ENCODE data around the gene UROC1.

UROC1 gene

GRCh38 chr3:126433496-126434263 is 83.9 kb downstream of the UROC1 start:
- TF ChIP-seq REST (IDR thresholded peaks at IDR 0.05; ENCODE audit: insufficient read depth in 1 of 2, low read depth in 2 of 2, low read length in 2 of 2) (no peak), FOXP2 (optimal IDR thresholded peaks at IDR 0.05; ENCODE audit: borderline replicate concordance, extremely low read depth, extremely low read length, insufficient read depth) (no peak), POLR2AphosphoS5 (IDR thresholded peaks at IDR 0.05; ENCODE audit: low read depth, low read length) (no peak), TAF1 (IDR thresholded peaks at IDR 0.05; ENCODE audit: borderline replicate concordance, insufficient read depth, low read length) (no peak), SIN3A (IDR thresholded peaks at IDR 0.05; ENCODE audit: borderline replicate concordance, insufficient read depth, low read length) (no peak)

GRCh38 chr3:126433105-126433430 is 84.5 kb downstream of the UROC1 start:
- no peak for TF ChIP-seq SIN3A (IDR thresholded peaks at IDR 0.05; ENCODE audit: borderline replicate concordance, insufficient read depth, low read length)
- no peak for TF ChIP-seq TAF1 (IDR thresholded peaks at IDR 0.05; ENCODE audit: borderline replicate concordance, insufficient read depth, low read length)
- TF ChIP-seq REST (IDR thresholded peaks at IDR 0.05; ENCODE audit: insufficient read depth in 1 of 2, low read depth in 2 of 2, low read length in 2 of 2), result no peak
- TF ChIP-seq POLR2AphosphoS5 (IDR thresholded peaks at IDR 0.05; ENCODE audit: low read depth, low read length), result no peak
- TF ChIP-seq FOXP2 (optimal IDR thresholded peaks at IDR 0.05; ENCODE audit: borderline replicate concordance, extremely low read depth, extremely low read length, insufficient read depth), result no peak

- TF ChIP-seq POLR2AphosphoS5 (IDR thresholded peaks at IDR 0.05; ENCODE audit: low read depth, low read length) (no peak), TAF1 (IDR thresholded peaks at IDR 0.05; ENCODE audit: borderline replicate concordance, insufficient read depth, low read length) (no peak), REST (IDR thresholded peaks at IDR 0.05; ENCODE audit: insufficient read depth in 1 of 2, low read depth in 2 of 2, low read length in 2 of 2) (no peak), SIN3A (IDR thresholded peaks at IDR 0.05; ENCODE audit: borderline replicate concordance, insufficient read depth, low read length) (no peak)
Observed at GRCh38 chr3:126432361-126433104, 85.0 kb downstream of the UROC1 start.

Data from PFSK-1 (cell line).